ENCODE data around the gene WWTR1. TPM values are rescaled to one million over a fixed set of nuclear protein-coding genes. Genes with fewer than 3 reads are reported as not detected.
A peak's percentile ranks its signal among the peaks of the same experiment; 100 is the strongest.

WWTR1 gene
- total RNA-seq, 1 donor from 2014 or later, result 282 TPM

GRCh38 chr3:149547954-149548668 is 109.7 kb downstream of the WWTR1 start:
- TF ChIP-seq, protein P1, sequence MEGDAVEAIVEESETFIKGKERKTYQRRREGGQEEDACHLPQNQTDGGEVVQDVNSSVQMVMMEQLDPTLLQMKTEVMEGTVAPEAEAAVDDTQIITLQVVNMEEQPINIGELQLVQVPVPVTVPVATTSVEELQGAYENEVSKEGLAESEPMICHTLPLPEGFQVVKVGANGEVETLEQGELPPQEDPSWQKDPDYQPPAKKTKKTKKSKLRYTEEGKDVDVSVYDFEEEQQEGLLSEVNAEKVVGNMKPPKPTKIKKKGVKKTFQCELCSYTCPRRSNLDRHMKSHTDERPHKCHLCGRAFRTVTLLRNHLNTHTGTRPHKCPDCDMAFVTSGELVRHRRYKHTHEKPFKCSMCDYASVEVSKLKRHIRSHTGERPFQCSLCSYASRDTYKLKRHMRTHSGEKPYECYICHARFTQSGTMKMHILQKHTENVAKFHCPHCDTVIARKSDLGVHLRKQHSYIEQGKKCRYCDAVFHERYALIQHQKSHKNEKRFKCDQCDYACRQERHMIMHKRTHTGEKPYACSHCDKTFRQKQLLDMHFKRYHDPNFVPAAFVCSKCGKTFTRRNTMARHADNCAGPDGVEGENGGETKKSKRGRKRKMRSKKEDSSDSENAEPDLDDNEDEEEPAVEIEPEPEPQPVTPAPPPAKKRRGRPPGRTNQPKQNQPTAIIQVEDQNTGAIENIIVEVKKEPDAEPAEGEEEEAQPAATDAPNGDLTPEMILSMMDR (IDR thresholded peaks at IDR 0.05), result no peak
- Histone ChIP-seq H3K27me3 (no peaks in the 10 kb centered on the region), H3K4me1 (peaks cover 6 to 27% of the 10 kb centered on the region in 2 donors), H3K9me3 (no peaks in the 10 kb centered on the region), H3K27ac (peak overlapping the region; percentile 89 to 92), H3K36me3 (no peaks in the 10 kb centered on the region), H3K4me3 (peak overlapping the region; percentile 8 to 39)
- intact Hi-C loops (cut with DNase I), result loop anchor here (2.0 kb wide), 1 partner anchor 27 kb away; no protein-coding TSS in a partner anchor
- DNase-seq (ENCODE audit: low spot score in 2 of 2), result peak in 1 of 2 donors; percentile 82

- peak overlapping the region; percentile 89 to 92 for H3K27ac ChIP-seq
- no peaks in the 10 kb centered on the region for H3K9me3 ChIP-seq
- peaks cover 6 to 29% of the 10 kb centered on the region in 2 donors for H3K4me1 ChIP-seq
- peak in 1 of 2 donors; percentile 91 for DNase-seq (ENCODE audit: low spot score in 2 of 2)
- H3K27me3 ChIP-seq, result no peaks in the 10 kb centered on the region
- TF ChIP-seq, protein P1 (IDR thresholded peaks at IDR 0.05), result no peak
- no peaks in the 10 kb centered on the region for H3K36me3 ChIP-seq
- H3K4me3 ChIP-seq, result peak overlapping the region; percentile 22 to 42
- intact Hi-C loops (cut with DNase I), result no loop called here
These were observed 110.4 kb downstream of the WWTR1 start for GRCh38 chr3:149547413-149547812.

DNA sequence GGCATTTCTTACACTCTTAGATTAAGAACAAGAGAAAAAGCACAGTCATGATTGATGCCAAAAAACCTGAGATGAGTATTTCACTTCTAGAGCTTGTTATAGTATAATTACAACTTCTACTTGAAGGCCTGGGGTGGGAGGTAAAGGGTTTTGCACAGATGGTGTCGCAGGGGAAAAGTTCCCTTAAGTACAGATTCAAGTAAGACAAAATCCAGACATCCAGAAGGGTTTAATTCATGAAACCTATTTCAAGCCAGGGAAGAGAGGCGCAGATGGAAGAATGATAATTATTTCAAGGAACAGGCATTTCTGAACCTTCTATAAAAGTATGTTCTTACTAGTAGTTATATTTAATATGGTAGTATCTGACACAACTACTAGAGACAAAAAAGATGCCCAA is 112.8 kb downstream of the WWTR1 start:
- TF ChIP-seq, protein P1 (IDR thresholded peaks at IDR 0.05), result no peak
- Histone ChIP-seq H3K9me3 (no peaks in the 10 kb centered on the region), H3K27ac (peak overlapping the region; percentile 3 to 28), H3K27me3 (no peaks in the 10 kb centered on the region), H3K4me3 (no peak overlapping the region), H3K4me1 (peaks cover 6 to 38% of the 10 kb centered on the region in 2 donors), H3K36me3 (peaks cover 7 to 8% of the 10 kb centered on the region in 2 donors)
- intact Hi-C loops (cut with DNase I), result no loop called here
- no peak for DNase-seq (ENCODE audit: low spot score in 2 of 2)

GRCh38 chr3:149542375-149543312 is 115.2 kb downstream of the WWTR1 start:
- peak overlapping the region; percentile 4 to 12 for H3K27ac ChIP-seq
- H3K36me3 ChIP-seq, result peaks cover 7 to 8% of the 10 kb centered on the region in 2 donors
- H3K9me3 ChIP-seq, result no peaks in the 10 kb centered on the region
- no peak overlapping the region for H3K4me3 ChIP-seq
- TF ChIP-seq, protein P1 (IDR thresholded peaks at IDR 0.05), result no peak
- H3K4me1 ChIP-seq, result peaks cover 0 to 30% of the 10 kb centered on the region in 2 donors
- intact Hi-C loops (cut with DNase I), result no loop called here
- no peak for DNase-seq (ENCODE audit: low spot score in 2 of 2)
- H3K27me3 ChIP-seq, result no peaks in the 10 kb centered on the region

DNA sequence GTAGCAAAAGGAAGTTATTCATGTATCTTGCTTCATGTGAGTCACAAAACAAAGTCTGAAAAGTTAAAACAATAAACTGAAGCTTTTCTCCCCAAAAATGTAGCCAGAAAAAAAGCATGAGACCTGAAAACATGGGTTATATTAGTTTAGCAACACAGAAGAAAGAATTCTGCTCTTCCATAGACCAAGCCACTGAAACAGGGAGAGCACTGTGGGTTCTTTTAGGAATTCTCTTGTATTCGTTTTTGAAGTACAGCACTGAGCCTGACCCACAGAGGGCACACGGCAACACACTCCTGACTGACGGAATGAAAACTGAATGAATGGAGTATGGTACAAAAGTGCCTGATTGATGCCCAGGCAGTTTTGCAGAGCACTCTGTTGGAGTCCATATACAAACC is 116.7 kb downstream of the WWTR1 start:
- H3K4me3 ChIP-seq, result no peak overlapping the region
- peaks cover 7 to 8% of the 10 kb centered on the region in 2 donors for H3K36me3 ChIP-seq
- H3K9me3 ChIP-seq, result no peaks in the 10 kb centered on the region
- no peak for DNase-seq (ENCODE audit: low spot score in 2 of 2)
- intact Hi-C loops (cut with DNase I), result no loop called here
- peak overlapping the region; percentile 4 to 39 for H3K27ac ChIP-seq
- TF ChIP-seq, protein P1 (IDR thresholded peaks at IDR 0.05), result peak in 1 of 3 experiments; percentile 32
- H3K4me1 ChIP-seq, result peaks cover 0 to 37% of the 10 kb centered on the region in 2 donors
- H3K27me3 ChIP-seq, result no peaks in the 10 kb centered on the region

Data from ascending aorta (tissue), 2 donors.